PC-9 (cell line): ENCODE results near the gene SBF2. TPM values are rescaled to one million over a fixed set of nuclear protein-coding genes. Genes with fewer than 3 reads are reported as not detected.

Experiments
- BruUV-seq: library from RNA; stranded (reverse); fragments of 400-500 nt; replicated peaks from 2 replicates; lab custom pipeline; 2021; lab: Mats Ljungman, UMichigan
- CTCF ChIA-PET: fragments of 300-600 bp; sonication (Branson Sonifier 250); formaldehyde crosslinking; loops from one replicate; lab custom pipeline; 2022; ENCODE audit warnings: antibody characterized with exemption; lab: Charles Lee
- POLR2A ChIA-PET: fragments of 300-600 bp; sonication (Branson Sonifier 250); formaldehyde crosslinking; loops from one replicate; lab custom pipeline; 2022; ENCODE audit warnings: antibody characterized with exemption; ENCODE audit not compliant: unreplicated experiment; lab: Charles Lee
- DNase-seq, 2 experiments: peaks; one replicate each; pipeline versions ENCODE4 v3.0.0 to v3.0.0-alpha.2; 2015 to 2022; ENCODE audit warnings: mixed read lengths in 1 of 2
- H2AFZ ChIP-seq: fragments of 200-600 bp; sonication (generic); 2 replicates; pipeline ENCODE4 v1.8.1; 2017; ENCODE audit warnings: antibody characterized with exemption
- H3F3A ChIP-seq: fragments of 200-600 bp; sonication (generic); 2 replicates; pipeline ENCODE4 v1.8.1; 2017; ENCODE audit warnings: antibody characterized with exemption, mild to moderate bottlenecking, low read depth; ENCODE audit not compliant: insufficient read depth
- H3K27ac ChIP-seq: fragments of 200-600 bp; sonication (generic); 2 replicates; pipeline ENCODE4 v1.6.1; 2016; ENCODE audit warnings: mixed run types
- H3K27me3 ChIP-seq: fragments of 200-600 bp; sonication (generic); 2 replicates; pipeline ENCODE4 v1.6.1; 2016; ENCODE audit warnings: low read depth, mixed run types; ENCODE audit not compliant: insufficient read depth
- H3K36me3 ChIP-seq: fragments of 200-600 bp; sonication (generic); 2 replicates; pipeline ENCODE4 v1.6.1; 2016; ENCODE audit warnings: low read depth, mixed run types
- H3K4me1 ChIP-seq: fragments of 200-600 bp; sonication (generic); replicated peaks from 2 replicates; pipeline ENCODE4 v1.6.1; 2016; ENCODE audit warnings: mixed run types; ENCODE audit not compliant: insufficient read depth
- H3K4me2 ChIP-seq: fragments of 200-600 bp; sonication (generic); 2 replicates; pipeline ENCODE4 v1.6.1; 2017; ENCODE audit warnings: mixed run types
- H3K4me3 ChIP-seq: fragments of 200-600 bp; sonication (generic); 2 replicates; pipeline ENCODE4 v1.6.1; 2016; ENCODE audit warnings: mixed run types
- H3K79me2 ChIP-seq: fragments of 200-600 bp; sonication (generic); 2 replicates; pipeline ENCODE4 v1.6.1; 2017; ENCODE audit warnings: low read depth, mixed run types
- H3K9me2 ChIP-seq: fragments of 200-600 bp; sonication (generic); 2 replicates; pipeline ENCODE4 v1.8.1; 2017; ENCODE audit warnings: mild to moderate bottlenecking; ENCODE audit not compliant: insufficient read depth
- H3K9me3 ChIP-seq: fragments of 200-600 bp; sonication (generic); 2 replicates; pipeline ENCODE4 v1.8.1; 2016; ENCODE audit warnings: low read depth; ENCODE audit not compliant: insufficient read depth
- H4K20me1 ChIP-seq: fragments of 200-600 bp; sonication (generic); 2 replicates; pipeline ENCODE4 v1.8.1; 2017; ENCODE audit not compliant: insufficient read depth
- EZH2 ChIP-seq: fragments of 200-600 bp; sonication (generic); IDR thresholded peaks from 2 replicates; pipeline ENCODE4 v1.8.0; 2017; ENCODE audit warnings: antibody characterized with exemption, low read depth
- intact Hi-C: fragments of 100-400 bp; cut with micrococcal nuclease; formaldehyde crosslinking; loops from one replicate; pipeline ENCODE4 v1.10.0; 2022; ENCODE audit not compliant: unreplicated experiment
- total RNA-seq: library from RNA; stranded (reverse); gene quantifications from 2 replicates; pipeline ENCODE4 v1.2.3, GENCODE V29; 2021
- TF ChIP-seq, protein P1 (sequence below): fragments of 200-600 bp; sonication (generic); conservative IDR thresholded peaks from 2 replicates; pipeline ENCODE4 v1.6.1; 2017; ENCODE audit warnings: mixed run types, antibody characterized with exemption, mild to moderate bottlenecking, moderate library complexity

Gene SBF2
- total RNA-seq, 1 experiment from 2014 or later = 18.6 TPM

DNA sequence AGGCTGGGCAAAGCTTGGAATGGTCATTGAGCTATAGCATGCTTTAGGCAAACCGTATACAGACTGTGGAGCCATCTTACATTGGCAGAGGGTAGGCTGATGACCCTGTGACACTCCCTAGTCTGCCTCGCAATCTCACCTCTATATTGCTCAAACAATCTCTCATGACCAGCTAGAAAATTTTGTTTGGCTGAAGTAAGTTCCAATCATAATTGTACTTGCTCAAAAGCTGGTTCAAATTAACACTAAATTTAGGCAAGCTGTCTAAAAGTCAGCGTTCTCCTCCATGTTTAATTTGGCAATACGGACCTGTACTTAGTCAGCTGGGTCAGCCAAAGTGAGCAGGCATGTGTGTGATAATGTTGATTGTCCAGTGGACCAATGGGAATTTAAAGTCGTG, 497.2 kb downstream of the SBF2 start:
- BruUV-seq = no TSS peak
- H2AFZ ChIP-seq = no peak overlapping the region
- no peak for DNase-seq
- H3F3A ChIP-seq = no peaks in the 10 kb centered on the region
- ChIA-PET POLR2A (interaction anchor here (0.5 kb wide), 1 partner anchor 215 kb away, joined by 3 read pairs; no protein-coding TSS in a partner anchor), CTCF (no interaction called here)
- H3K36me3 ChIP-seq = no peaks in the 10 kb centered on the region
- no peaks in the 10 kb centered on the region for H3K27me3 ChIP-seq
- intact Hi-C loops = no loop called here
- no peaks in the 10 kb centered on the region for H3K9me2 ChIP-seq
- no peak for TF ChIP-seq EZH2
- TF ChIP-seq, protein P1, sequence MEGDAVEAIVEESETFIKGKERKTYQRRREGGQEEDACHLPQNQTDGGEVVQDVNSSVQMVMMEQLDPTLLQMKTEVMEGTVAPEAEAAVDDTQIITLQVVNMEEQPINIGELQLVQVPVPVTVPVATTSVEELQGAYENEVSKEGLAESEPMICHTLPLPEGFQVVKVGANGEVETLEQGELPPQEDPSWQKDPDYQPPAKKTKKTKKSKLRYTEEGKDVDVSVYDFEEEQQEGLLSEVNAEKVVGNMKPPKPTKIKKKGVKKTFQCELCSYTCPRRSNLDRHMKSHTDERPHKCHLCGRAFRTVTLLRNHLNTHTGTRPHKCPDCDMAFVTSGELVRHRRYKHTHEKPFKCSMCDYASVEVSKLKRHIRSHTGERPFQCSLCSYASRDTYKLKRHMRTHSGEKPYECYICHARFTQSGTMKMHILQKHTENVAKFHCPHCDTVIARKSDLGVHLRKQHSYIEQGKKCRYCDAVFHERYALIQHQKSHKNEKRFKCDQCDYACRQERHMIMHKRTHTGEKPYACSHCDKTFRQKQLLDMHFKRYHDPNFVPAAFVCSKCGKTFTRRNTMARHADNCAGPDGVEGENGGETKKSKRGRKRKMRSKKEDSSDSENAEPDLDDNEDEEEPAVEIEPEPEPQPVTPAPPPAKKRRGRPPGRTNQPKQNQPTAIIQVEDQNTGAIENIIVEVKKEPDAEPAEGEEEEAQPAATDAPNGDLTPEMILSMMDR = no peak
- H3K27ac ChIP-seq = no peak overlapping the region
- no peak overlapping the region for H3K4me3 ChIP-seq
- H3K79me2 ChIP-seq = no peaks in the 10 kb centered on the region
- no peaks in the 10 kb centered on the region for H3K9me3 ChIP-seq
- no peak overlapping the region for H3K4me2 ChIP-seq
- H4K20me1 ChIP-seq = no peaks in the 10 kb centered on the region
- peaks cover 5% of the 10 kb centered on the region; the same call in 1 of the 2 replicates for H3K4me1 ChIP-seq

DNA sequence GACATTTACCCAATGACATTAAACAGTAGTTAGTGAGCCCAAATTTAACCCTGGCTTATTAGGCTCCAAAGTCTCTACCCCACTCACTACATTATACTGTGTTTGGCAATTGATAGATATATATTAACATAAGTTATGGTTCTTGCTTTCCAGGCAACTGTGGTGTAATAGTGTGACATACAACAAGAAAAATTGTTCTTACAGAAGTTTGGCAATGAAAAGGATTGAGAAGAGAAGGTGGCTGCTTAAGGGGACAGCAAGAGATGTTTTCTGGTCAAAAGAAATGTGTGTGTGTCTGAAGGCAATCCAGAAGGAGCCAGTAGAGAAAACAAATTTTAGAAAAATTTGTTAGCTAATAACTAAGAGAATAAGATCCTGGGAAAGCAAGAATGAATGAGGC, 497.8 kb downstream of the SBF2 start:
- CTCF ChIA-PET = no interaction called here
- no TSS peak for BruUV-seq
- TF ChIP-seq, protein P1 = no peak
- TF ChIP-seq EZH2 = no peak
- POLR2A ChIA-PET = interaction anchor here (0.5 kb wide), 1 partner anchor 214 kb away, joined by 3 read pairs; no protein-coding TSS in a partner anchor
- Histone ChIP-seq H2AFZ (no peak overlapping the region), H3K79me2 (no peaks in the 10 kb centered on the region), H3K4me3 (no peak overlapping the region), H3F3A (no peaks in the 10 kb centered on the region), H3K9me2 (no peaks in the 10 kb centered on the region), H3K4me1 (no peaks in the 10 kb centered on the region), H3K36me3 (no peaks in the 10 kb centered on the region), H3K4me2 (no peak overlapping the region), H3K27ac (no peak overlapping the region), H3K27me3 (no peaks in the 10 kb centered on the region), H4K20me1 (no peaks in the 10 kb centered on the region), H3K9me3 (no peaks in the 10 kb centered on the region)
- intact Hi-C loops = no loop called here
- no peak for DNase-seq

DNA sequence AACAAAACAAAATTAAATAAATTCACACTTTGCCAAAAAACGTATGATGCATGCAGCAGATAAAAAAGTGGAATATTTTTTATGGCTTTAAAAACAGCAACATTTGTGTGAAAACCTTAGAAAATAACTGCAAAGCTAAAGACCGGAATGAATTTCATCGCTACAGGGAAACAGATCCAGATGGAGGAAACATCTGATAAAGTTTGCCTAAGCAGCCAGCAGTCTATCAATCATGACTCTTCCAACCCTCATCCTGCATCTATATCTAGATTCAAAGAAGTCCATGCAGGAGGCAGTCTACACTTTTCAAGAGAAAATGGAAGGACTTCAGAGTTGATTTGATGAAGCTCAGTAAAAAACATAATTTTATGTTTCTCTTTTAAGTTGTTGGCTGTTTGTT, 503.3 kb downstream of the SBF2 start:
- Histone ChIP-seq H3K79me2 (no peaks in the 10 kb centered on the region), H3K4me1 (no peaks in the 10 kb centered on the region), H3K4me2 (no peak overlapping the region), H3K4me3 (no peak overlapping the region), H4K20me1 (no peaks in the 10 kb centered on the region), H3K9me3 (no peaks in the 10 kb centered on the region), H3F3A (no peaks in the 10 kb centered on the region), H3K27me3 (no peaks in the 10 kb centered on the region), H3K27ac (no peak overlapping the region), H3K36me3 (no peaks in the 10 kb centered on the region), H2AFZ (no peak overlapping the region), H3K9me2 (no peaks in the 10 kb centered on the region)
- BruUV-seq = no TSS peak
- CTCF ChIA-PET = no interaction called here
- intact Hi-C loops = no loop called here
- TF ChIP-seq, protein P1 = no peak
- no peak for TF ChIP-seq EZH2
- DNase-seq = no peak
- POLR2A ChIA-PET = no interaction called here
